ENCODE results near the gene LMF1.
"Not testable (repeated sequence)": the region's sequence is repeated elsewhere in the genome, so short reads cannot be mapped to it uniquely, and the experiment has no call there.

The LMF1 gene

DNA sequence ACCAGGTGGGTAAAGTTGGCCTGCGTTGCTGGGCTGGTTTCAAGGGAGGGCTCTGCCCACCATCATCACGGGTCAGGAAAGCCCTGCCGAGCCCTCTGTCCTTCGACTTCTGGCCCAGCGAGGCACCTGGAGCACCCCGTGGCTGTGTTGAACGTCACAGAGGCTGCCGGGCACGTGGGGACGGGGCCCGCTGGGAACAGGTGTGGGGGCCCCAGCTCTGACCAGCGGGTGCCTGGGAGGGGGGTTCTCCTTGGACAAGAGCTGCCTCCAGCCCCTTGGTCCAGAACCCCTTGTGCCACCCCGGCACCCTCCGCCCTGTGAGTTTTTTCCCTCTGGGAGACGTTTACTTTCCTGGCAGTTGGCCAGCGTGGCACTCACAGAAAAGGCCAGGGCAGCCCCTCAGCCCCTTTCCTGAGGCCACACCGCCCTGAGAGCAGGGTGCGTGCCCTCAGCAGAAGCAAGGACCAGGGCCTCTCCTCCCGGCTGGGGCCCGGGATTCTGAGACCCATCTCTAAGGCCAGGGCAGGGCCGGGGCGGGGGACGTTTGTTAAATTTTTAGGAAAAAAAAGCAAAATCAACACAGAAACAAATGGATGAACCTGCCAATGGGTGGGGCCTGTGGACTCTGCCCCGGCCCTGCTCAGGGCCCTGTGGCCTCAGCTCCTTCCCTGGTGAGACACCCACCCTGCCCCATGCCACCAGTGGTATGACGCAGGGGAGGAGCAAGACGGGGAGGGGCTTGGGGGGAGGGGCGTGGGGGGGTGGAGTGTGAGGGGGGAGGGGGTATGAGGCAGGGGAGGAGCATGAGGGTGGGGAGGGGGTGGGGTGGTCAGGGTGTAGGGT, 139.0 kb downstream of the LMF1 start:
- no peak for DNase-seq (ENCODE audit: low spot score)

DNA sequence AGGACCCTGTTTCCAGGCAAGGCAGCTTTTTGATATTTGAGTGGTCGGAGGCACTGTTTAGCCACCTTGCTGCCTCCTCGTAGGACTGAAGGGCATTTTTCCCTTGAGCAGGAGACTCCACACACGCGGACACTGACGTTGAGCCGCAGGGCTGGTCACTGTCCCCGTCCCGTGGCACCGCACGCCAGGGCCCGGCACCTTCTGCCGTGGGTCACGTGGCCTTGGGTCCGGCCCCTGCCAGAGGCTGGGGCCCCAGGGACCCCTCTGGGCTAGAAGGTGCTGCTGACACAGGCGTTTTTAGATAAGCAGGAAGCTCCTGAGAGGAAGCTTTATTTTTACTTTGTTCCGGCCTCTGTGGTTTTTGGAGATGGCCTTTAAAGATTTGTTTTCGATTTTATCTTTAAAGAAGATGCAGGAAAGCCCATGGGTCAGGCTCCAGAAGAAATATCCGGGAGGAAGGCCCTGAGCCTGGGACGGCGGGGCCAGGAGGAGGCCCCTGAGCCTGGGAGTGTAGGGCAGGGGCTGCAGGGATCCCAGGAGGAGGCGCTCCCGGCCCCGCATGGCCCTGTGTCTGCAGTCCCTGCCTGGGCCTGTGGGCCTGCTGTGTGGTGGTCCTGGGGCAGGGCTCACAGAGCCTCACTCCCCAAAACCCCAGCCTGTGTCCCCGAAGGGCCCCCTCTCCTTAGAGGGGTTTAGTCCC, 139.8 kb downstream of the LMF1 start:
- DNase-seq (ENCODE audit: low spot score) = no peak

DNA sequence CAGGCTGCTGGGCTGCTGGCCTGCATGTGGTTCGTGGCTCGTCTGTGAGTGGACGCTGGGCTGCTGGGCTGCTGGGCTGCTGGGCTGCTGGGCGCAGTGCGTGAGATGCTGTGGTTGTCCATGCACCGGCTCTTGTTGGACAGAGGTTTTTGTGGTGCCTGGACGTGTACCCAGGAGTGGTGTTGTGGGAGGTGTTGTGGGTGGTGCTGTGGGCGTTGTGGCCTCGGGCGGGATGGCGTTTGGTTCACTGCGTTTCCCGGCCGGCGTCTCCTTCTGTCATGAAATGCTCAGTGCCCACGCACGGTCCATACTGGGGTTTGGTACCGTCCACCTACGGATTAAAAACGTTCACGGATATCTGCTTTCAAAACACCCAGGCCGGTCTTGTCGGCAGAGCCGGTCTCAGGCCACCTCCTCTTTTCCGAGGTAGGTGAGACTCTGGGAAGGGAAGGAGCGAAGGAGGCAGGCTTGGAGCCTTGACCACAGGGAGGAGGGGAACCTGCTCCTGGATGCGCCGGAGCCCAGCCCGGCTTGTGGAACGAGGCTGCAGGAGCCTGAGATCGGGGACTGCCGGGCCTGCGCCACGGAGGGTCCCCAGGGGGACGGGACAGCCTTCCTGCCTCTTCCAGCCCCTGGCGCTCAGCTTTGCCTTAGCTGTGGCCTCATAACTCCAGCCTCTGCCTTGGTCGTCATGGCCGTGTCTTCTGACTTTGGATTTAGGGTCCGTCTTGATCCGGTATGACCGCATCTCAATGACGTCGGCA, 140.5 kb downstream of the LMF1 start:
- no peak for DNase-seq (ENCODE audit: low spot score)

DNA sequence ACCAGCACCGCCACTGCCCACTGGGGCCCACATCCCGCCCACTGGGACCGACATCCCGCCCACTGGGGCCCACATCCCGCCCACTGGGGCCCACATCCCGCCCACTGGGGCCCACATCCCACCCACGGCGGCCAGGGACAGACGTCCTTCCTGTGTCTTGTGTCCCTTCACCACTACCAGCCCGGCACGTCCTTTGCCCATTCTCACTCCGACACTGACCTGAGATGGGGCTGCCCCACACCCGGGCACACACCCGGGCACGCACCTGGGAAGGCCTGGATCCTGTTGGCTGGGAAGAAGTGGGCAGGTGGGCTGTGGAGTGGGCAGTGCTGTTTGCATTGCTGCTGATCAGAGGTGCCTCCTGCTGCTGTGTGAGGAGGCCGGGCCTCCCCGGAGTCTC, 141.9 kb downstream of the LMF1 start:
- no peak for DNase-seq (ENCODE audit: low spot score)

DNA sequence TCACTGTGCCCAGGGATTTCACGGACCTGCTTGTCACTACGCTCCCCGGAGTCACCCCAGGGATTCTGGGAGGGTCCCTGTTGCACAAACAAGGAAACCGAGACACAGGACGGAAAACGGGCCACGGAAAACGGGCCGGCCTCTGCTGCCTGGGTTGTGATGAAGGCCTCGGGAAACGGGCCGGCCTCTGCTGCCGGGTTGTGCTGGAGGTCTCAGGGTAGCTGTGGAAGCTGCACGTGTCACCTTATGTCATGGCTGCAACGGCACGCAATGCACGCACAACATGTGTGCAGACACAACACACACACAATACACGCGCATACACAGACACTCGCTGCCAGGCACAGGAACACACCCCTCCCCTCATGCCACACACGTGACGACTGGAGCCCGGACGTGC, 143.3 kb downstream of the LMF1 start:
- no peak for DNase-seq (ENCODE audit: low spot score)

GRCh38 chr16:825341-826061, 145.3 kb downstream of the LMF1 start:
- DNase-seq (ENCODE audit: low spot score) = no peak

DNA sequence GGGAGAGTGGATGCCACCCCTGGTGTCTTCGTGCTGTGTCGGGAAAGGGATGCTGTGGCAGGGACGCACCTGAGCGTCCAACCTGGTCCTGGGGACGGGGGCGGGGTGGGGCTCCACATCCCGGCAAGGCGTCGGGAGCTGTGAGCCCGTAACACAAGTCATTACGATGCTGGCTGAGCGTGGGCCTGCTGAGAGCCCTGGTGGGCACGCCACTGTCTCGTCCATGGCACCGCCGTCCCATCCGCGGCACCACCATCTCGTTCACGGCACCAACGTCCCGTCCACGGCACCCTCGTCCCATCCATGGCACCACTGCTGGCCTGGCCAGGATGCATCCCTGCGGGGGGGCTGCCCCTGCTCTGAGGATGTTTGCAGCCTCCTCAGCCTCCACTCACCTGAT, 146.2 kb downstream of the LMF1 start:
- no peak for DNase-seq (ENCODE audit: low spot score)

- no peak for DNase-seq (ENCODE audit: low spot score)
Measured at GRCh38 chr16:824194-824593, 146.6 kb downstream of the LMF1 start.

DNA sequence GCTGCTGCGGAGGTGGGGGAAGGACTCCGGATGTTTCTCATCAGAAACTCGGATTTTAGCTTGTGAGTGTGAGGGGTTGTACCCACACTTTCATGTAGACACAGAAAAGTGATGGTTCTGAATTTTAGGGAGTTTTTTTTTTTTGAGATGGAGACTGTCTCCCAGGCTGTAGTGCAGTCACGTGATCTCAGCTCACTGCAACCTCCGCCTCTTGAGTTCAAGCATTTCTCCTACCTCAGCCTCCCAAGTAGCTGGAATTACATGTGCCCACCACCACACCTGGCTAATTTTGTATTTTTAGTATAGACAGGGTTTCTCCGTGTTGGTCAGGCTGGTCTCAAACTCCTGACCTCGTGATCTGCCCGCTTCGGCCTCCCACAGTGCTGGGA, 147.9 kb downstream of the LMF1 start:
- DNase-seq (ENCODE audit: low spot score) = no peak

GRCh38 chr16:822174-822908, 148.4 kb downstream of the LMF1 start:
- no peak for DNase-seq (ENCODE audit: low spot score)

DNA sequence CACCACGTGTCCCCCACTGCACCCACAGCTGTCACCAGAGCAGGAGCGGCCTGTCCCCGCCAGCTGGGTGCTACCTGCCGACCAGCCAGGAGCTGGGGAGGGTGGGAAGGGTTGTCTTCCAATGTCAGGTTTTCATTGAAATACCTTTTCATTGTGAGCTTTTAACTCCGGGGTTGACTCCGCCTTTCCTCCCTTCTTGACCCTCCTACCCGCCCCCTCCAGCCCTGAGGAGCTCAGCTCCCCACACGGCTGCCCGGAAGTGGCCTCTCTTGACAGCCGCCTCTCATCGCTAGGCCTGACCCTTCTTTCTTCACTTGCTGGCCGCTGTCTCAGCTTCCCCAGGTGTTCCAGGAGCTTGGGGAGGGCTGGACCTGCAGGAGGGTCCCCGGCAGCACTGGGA, 149.0 kb downstream of the LMF1 start:
- no peak for DNase-seq (ENCODE audit: low spot score)

DNA sequence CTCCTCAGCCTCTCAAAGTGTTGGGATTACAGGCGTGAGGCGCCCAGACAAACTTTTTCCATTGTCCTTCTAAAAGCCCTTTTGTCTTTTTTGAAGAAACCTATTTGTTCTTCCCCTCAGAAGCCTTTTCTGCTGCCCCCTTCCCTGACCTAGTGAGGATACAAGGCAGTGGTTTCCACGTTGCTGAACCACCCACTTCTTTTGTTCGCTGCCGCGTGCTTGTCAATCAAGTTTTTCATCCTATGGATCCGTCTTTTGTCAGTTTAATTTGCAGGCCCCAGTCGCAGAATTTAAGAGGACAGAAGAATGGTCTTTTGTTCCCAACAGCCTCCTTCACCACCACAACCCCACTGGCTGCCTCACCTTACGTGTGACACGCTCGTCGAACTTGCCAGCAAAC, 150.0 kb downstream of the LMF1 start:
- no peak for DNase-seq (ENCODE audit: low spot score)

DNA sequence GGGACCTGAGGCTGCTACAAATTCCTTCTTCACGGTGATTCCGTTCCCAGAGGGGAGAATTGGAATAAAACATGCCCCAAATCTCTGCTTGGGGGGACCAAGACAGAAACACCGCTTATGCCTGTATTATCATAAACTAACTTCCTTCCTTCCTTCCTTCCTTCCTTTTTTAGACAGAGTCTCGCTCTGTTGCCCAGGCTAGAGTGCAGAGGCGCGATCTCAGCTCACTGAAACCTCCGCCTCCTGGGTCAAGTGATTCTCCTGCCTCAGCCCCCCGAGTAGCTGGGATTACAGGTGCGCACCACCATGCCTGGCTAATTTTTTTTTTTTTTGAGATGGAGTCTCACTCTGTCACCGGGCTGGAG, 150.8 kb downstream of the LMF1 start:
- DNase-seq (ENCODE audit: low spot score) = not testable (repeated sequence)

- no peak for DNase-seq (ENCODE audit: low spot score)
Measured at GRCh38 chr16:819336-820043, 151.3 kb downstream of the LMF1 start.

GRCh38 chr16:818592-818991, 152.2 kb downstream of the LMF1 start:
- no peak for DNase-seq (ENCODE audit: low spot score)

DNA sequence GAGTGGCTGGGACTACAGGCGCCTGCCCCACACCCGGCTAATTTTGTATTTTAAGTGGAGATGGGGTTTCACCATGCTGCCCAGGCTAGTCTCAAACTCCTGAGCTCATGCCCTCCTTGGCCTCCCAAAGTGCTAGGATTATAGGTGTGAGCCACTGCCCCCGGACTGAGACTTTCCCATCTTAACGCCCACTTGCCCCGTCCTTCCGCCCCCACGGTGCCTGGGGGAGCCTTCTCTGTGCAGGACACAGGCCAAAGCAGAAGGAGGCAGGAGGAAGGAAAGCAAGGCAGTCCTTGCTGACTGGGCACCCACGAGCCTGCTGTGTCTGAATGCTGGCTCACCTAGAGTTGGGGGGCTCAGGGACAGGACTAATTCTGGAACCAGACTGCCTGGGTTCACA, 152.7 kb downstream of the LMF1 start:
- no peak for DNase-seq (ENCODE audit: low spot score)

GRCh38 chr16:817001-817906, 153.5 kb downstream of the LMF1 start:
- no peak for DNase-seq (ENCODE audit: low spot score)

GRCh38 chr16:815861-816260, 154.9 kb downstream of the LMF1 start:
- no peak for DNase-seq (ENCODE audit: low spot score)

DNA sequence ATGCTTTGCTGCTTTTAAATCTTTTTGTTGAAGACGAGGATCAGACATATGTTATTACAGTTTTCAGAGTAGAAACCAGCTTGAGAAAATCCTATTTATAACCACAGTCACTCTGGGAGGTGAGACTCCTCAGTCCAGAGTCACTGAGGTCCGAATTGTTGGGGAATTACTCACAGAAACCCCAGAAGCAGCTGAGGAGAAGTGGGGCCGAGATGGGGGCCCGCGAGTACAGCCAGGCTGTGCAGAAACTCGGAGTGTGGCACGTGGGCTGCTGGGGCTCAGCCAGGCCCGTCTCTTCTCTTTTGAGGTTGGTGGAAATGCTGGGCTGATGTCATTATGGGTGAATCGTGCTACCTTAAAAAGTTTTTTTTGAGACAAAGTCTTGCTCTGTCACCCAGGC, 155.8 kb downstream of the LMF1 start:
- no peak for DNase-seq (ENCODE audit: low spot score)

DNA sequence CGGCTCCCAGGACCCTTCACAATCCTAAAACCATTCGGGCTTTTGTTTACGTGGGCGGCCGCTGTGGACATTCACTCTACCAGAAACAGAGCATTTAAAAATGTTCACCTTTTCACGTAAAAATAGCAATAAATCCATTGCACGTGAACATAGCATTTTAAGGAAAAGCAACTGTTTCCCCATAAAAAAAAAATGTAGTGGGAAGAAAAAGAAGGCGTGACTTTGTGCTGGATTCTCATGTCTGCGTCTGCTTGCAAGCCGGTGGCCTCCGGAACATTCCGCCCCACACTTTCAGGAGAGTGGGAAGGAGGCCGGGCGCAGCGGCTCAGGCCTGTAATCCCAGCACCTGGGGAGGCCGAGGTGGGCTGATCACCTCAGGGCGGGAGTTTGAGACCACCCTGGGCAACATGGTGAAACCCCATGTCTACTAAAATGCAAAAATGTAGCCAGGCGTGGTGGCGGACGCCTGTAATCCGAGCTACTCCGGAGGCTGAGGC, 156.8 kb downstream of the LMF1 start:
- no peak for DNase-seq (ENCODE audit: low spot score)
